Central memory CD8-positive, alpha-beta T cell (primary cell): ENCODE measurements around the gene HLF.
A peak's percentile ranks its signal among the peaks of the same experiment; 100 is the strongest.

ENCODE experiments used
- ATAC-seq: fragments of 150-1000 bp; cut with Tn5 transposase; replicated peaks from 2 replicates; pipeline ENCODE4 v1.10.0; 2022; ENCODE audit warnings: mild to moderate bottlenecking, moderate FRiP score, moderate number of reproducible peaks; ENCODE audit not compliant: poor library complexity, severe bottlenecking; ENCODE audit errors: extremely low read depth
- DNase-seq, 2 donors: peaks; one replicate each; pipeline ENCODE4 v3.0.0; 2021; ENCODE audit warnings: low spot score in 2 of 2
- H3K27ac Mint-ChIP-seq: one replicate; pipeline ENCODE4 v1.8.0; 2022; ENCODE audit warnings: low read depth, mild to moderate bottlenecking, moderate library complexity, mixed read lengths
- H3K27me3 Mint-ChIP-seq: one replicate; pipeline ENCODE4 v1.8.0; 2022; ENCODE audit warnings: mixed read lengths
- H3K36me3 Mint-ChIP-seq: one replicate; pipeline ENCODE4 v1.8.0; 2022; ENCODE audit warnings: mild to moderate bottlenecking, moderate library complexity, mixed read lengths; ENCODE audit not compliant: insufficient read depth
- H3K4me1 Mint-ChIP-seq: one replicate; pipeline ENCODE4 v1.8.0; 2022; ENCODE audit warnings: mixed read lengths
- H3K4me3 Mint-ChIP-seq: one replicate; pipeline ENCODE4 v1.8.0; 2022; ENCODE audit warnings: mild to moderate bottlenecking, moderate library complexity, mixed read lengths
- H3K9me3 Mint-ChIP-seq: one replicate; pipeline ENCODE4 v1.8.0; 2022; ENCODE audit warnings: mixed read lengths

HLF gene

GRCh38 chr17:55237268-55237667 lies 27.5 kb upstream of the HLF start:
- Mint-ChIP-seq H3K27ac (no peak overlapping the region), H3K27me3 (peaks cover 29% of the 10 kb centered on the region), H3K4me1 (peaks cover 7% of the 10 kb centered on the region), H3K9me3 (peaks cover 5% of the 10 kb centered on the region), H3K4me3 (peak overlapping the region; percentile 74), H3K36me3 (no peaks in the 10 kb centered on the region)
- DNase-seq (no peak), ATAC-seq (no peak)

DNA sequence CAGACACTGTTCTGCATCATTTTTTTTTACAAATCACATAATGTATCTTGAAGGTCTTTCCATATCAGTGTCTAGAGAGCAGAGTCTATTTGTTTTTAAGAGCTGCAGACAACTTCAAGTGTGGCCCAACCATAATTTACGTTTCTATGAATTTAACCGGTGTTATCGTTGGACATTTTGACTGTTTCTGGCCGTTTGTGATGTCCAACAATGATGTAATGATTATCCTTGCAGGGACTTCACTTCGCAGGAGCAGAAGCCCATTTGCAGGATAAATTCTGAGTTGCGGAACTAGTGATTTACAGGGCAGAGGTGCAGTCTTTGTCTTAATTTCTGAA lies 26.9 kb upstream of the HLF start:
- no peak overlapping the region for H3K27ac Mint-ChIP-seq

DNA sequence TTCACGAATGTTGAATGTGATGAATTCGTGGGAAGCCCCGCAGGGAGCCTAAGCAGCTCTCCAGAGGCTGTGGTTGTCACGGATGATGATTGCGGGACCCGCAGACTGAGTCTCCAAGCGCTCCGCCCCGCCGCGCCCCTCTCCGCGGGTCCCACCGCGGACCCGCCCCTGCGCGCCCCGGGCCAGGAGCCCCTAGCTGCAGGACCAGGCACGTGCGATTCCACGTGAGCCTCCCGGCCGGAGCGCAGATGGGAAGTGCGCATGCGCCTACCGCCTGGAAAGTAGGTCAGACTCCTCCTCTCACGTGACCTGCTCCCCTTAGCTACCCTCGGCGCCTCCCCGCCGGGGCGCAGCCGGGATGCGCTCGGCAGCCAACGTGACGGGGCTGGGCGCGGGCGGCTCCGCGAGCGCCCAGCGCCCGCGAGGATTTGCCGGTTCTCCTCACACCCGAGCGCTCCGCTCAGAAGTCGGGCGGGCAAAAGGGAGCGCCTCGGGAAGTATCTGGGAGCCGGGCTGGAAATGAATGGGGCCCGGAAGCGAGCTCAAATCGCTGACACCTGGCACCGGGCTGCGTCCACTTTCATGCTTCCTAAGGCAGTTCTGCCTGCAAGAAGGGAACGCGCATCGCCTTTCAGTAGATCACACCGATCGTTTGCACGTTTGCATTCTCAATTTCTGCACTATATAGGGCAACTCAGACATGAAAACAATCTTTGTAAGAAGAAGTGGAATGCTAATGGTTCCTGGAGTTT lies 26.4 kb upstream of the HLF start:
- DNase-seq (peak; percentile 52 to 57), ATAC-seq (peak; percentile 87)
- H3K9me3 Mint-ChIP-seq = peaks cover 5% of the 10 kb centered on the region
- peak overlapping the region; percentile 74 for H3K4me3 Mint-ChIP-seq
- H3K36me3 Mint-ChIP-seq = no peaks in the 10 kb centered on the region
- H3K27me3 Mint-ChIP-seq = peaks cover 39% of the 10 kb centered on the region
- no peak overlapping the region for H3K27ac Mint-ChIP-seq
- peaks cover 7% of the 10 kb centered on the region for H3K4me1 Mint-ChIP-seq

More for the DNA sequence above, 26.9 kb upstream of the HLF start:
- ATAC-seq (no peak), DNase-seq (no peak)
- Mint-ChIP-seq H3K36me3 (no peaks in the 10 kb centered on the region), H3K27me3 (peaks cover 33% of the 10 kb centered on the region), H3K9me3 (peaks cover 5% of the 10 kb centered on the region), H3K4me3 (peak overlapping the region; percentile 74), H3K4me1 (peaks cover 7% of the 10 kb centered on the region)

DNA sequence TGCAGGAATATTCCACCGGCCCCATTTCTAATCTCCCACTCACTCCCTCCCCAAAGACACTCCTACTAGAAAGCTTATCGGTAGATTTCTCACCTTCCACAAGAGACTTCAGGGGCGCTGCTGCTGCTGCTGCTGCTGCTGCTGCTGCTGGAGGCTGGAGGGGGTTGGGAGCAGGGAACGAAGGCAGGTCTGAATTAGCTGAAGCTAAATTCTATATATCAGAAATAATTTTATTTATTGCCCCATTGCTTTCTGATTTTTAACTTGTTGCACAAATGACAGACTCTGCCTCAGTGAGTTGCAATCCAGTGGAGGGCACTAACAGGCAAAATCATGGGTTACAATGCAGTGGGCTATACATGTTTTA lies 25.8 kb upstream of the HLF start:
- ATAC-seq (peak; percentile 30), DNase-seq (no peak)
- Mint-ChIP-seq H3K9me3 (peaks cover 5% of the 10 kb centered on the region), H3K4me1 (peaks cover 7% of the 10 kb centered on the region), H3K4me3 (peak overlapping the region; percentile 74), H3K27ac (no peak overlapping the region), H3K27me3 (peaks cover 44% of the 10 kb centered on the region), H3K36me3 (no peaks in the 10 kb centered on the region)

DNA sequence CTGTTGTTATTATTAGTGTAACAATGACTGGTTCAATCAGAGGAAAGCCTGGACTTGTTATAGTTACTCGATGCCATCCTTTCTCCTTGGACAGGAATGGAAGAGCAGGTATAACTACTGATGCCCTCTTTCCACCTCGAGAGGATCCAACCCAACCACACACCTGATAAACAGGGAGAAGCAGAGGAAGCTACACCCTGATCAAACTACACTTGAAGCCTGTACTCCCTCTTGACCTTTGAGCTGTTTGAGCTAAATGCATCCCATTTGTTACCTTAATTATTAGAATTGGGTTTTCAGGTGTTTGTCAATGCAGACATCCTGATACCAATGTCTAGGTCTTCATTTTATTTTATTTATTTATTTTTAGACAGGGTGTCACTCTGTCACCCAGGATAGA lies 23.7 kb upstream of the HLF start:
- Mint-ChIP-seq H3K4me3 (no peak overlapping the region), H3K36me3 (no peaks in the 10 kb centered on the region)

DNA sequence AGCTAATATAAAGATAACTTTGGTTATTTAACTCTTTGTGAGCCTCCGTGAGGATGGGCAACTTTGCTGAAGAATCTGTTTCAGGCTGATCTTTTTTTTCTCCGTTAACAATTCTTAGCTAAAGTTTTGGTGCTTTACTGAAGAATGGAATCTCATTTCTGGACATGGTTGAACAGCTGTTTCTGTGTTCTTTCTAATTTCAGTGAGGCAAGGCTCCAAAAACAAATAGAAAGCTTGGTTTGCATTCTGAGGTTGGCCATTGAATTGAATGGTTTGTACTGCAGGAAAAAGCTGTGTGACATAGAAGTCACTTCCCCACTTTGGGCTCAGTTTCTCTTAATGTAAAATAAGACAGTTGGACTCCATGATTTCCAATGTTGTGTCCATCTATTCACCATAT lies 22.3 kb upstream of the HLF start:
- Mint-ChIP-seq H3K27me3 (peaks cover 67% of the 10 kb centered on the region), H3K36me3 (no peaks in the 10 kb centered on the region), H3K4me3 (no peak overlapping the region), H3K4me1 (peaks cover 7% of the 10 kb centered on the region), H3K27ac (no peak overlapping the region), H3K9me3 (peaks cover 5% of the 10 kb centered on the region)
- no peak for ATAC-seq
- DNase-seq = no peak

More for the DNA sequence above, 23.7 kb upstream of the HLF start:
- Mint-ChIP-seq H3K27me3 (peaks cover 61% of the 10 kb centered on the region), H3K4me1 (peaks cover 7% of the 10 kb centered on the region), H3K9me3 (peaks cover 5% of the 10 kb centered on the region), H3K27ac (no peak overlapping the region)
- ATAC-seq = no peak
- no peak for DNase-seq

- peaks cover 82% of the 10 kb centered on the region for H3K27me3 Mint-ChIP-seq
- ATAC-seq (no peak), DNase-seq (no peak)
- no peak overlapping the region for H3K27ac Mint-ChIP-seq
- H3K4me1 Mint-ChIP-seq = no peaks in the 10 kb centered on the region
- H3K9me3 Mint-ChIP-seq = peaks cover 5% of the 10 kb centered on the region
- H3K36me3 Mint-ChIP-seq = no peaks in the 10 kb centered on the region
- H3K4me3 Mint-ChIP-seq = no peak overlapping the region
These were observed 18.8 kb upstream of the HLF start for GRCh38 chr17:55245986-55246385.

GRCh38 chr17:55246583-55246982 lies 18.2 kb upstream of the HLF start:
- Mint-ChIP-seq H3K36me3 (no peaks in the 10 kb centered on the region), H3K27me3 (peaks cover 85% of the 10 kb centered on the region), H3K4me3 (no peak overlapping the region), H3K4me1 (no peaks in the 10 kb centered on the region), H3K27ac (no peak overlapping the region), H3K9me3 (peaks cover 5% of the 10 kb centered on the region)
- DNase-seq = no peak
- no peak for ATAC-seq

DNA sequence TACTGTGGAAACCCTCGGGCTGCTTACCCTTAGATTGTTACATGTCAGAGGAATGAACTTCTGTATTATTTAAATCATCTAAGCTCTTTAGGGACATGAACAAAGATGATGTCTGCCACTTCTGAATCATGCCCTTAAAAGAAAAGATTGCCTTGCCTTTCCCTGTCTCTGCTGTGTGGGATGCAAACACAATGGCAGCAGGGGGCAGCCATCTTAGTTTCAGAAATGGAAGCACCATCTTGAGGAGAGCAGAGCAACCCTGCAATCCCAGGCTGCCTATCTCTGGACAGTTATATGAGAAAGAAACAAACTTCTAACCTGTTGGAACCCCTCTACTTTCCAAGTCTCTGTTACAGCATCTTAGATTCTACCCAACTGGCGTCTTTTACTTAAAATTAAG lies 16.7 kb upstream of the HLF start:
- Mint-ChIP-seq H3K27ac (no peak overlapping the region), H3K4me1 (no peaks in the 10 kb centered on the region), H3K4me3 (no peak overlapping the region), H3K27me3 (peaks cover 87% of the 10 kb centered on the region), H3K9me3 (no peaks in the 10 kb centered on the region), H3K36me3 (peaks cover 2% of the 10 kb centered on the region)
- DNase-seq (no peak), ATAC-seq (no peak)

DNA sequence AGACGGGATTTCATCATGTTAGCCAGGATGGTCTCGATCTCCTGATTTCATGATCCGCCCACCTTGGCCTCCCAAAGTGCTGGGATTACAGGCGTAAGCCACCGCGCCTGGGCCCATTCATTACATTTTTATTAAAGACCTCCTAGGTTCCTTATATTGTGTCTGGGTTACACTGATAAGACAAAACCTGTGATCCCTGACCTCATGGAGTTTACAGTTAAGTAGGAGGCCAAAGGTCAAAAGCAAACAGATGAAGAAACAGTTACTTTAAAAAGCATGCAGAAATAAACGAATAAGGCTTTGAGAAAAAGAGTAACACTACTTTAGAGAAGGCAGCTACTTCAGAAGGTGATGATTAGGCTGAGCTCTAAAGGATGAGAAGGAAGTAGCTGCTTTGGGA lies 14.9 kb upstream of the HLF start:
- no peak for DNase-seq
- Mint-ChIP-seq H3K27ac (no peak overlapping the region), H3K36me3 (peaks cover 2% of the 10 kb centered on the region), H3K4me3 (no peak overlapping the region), H3K4me1 (no peaks in the 10 kb centered on the region), H3K9me3 (no peaks in the 10 kb centered on the region), H3K27me3 (peaks cover 78% of the 10 kb centered on the region)
- no peak for ATAC-seq

DNA sequence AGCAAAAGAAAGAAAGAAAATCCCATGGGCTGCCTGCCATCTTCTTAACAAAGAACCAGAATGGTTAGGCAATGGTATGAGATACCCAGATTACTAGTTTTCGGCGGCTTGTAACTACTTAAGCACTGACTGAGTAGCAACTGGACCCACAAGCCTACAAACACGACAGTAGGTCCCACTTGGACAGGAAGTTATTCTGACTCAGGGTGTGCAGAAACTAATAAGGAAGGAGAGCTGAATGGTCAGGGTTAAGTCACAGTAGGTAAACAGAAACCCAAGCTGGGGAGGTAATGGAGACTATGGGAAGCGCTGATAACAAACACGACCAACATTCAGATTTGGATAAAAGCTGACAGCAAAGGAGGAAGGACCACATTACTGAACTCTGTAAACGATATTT lies 10.4 kb upstream of the HLF start:
- Mint-ChIP-seq H3K27ac (no peak overlapping the region), H3K4me3 (no peak overlapping the region), H3K36me3 (peaks cover 2% of the 10 kb centered on the region), H3K27me3 (peaks cover 61% of the 10 kb centered on the region), H3K9me3 (no peaks in the 10 kb centered on the region), H3K4me1 (no peaks in the 10 kb centered on the region)
- DNase-seq = no peak
- ATAC-seq = no peak

DNA sequence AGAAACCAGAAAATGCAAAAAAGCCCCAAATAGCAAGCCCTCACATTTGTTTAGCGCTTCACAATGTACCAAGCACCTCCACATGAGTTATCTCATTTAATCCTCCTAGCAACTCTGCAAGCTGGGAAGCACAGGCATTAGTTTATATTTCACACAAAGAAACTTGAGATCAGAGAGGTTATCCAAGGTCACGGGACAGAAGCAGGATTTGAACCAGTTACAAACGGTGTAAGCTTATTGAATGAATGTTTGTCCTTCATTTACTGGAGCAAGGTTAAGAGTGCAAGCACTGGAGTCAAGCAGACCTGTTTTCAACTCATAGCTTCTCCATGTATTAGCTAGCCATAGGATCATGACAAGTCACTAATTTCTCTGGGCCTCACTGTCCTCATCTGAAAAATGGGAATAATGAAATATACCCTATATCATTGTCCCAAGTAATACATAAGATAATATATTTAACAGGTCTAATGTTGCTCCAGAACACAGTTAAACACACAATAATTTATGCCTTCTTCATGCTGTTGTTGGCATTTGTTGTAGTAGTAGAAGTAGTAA lies 6.1 kb upstream of the HLF start:
- Mint-ChIP-seq H3K9me3 (no peaks in the 10 kb centered on the region), H3K27me3 (peaks cover 66% of the 10 kb centered on the region), H3K4me3 (no peak overlapping the region), H3K27ac (no peak overlapping the region), H3K4me1 (peaks cover 4% of the 10 kb centered on the region), H3K36me3 (peaks cover under 1% of the 10 kb centered on the region)
- DNase-seq (no peak), ATAC-seq (no peak)

GRCh38 chr17:55259684-55260111 lies 5.1 kb upstream of the HLF start:
- no peak overlapping the region for H3K27ac Mint-ChIP-seq
- peaks cover 2% of the 10 kb centered on the region for H3K36me3 Mint-ChIP-seq
- peaks cover 13% of the 10 kb centered on the region for H3K4me1 Mint-ChIP-seq
- H3K27me3 Mint-ChIP-seq = peaks cover 69% of the 10 kb centered on the region
- no peaks in the 10 kb centered on the region for H3K9me3 Mint-ChIP-seq
- ATAC-seq (no peak), DNase-seq (no peak)
- no peak overlapping the region for H3K4me3 Mint-ChIP-seq
